ENCODE results near the gene CD2BP2.

DNA sequence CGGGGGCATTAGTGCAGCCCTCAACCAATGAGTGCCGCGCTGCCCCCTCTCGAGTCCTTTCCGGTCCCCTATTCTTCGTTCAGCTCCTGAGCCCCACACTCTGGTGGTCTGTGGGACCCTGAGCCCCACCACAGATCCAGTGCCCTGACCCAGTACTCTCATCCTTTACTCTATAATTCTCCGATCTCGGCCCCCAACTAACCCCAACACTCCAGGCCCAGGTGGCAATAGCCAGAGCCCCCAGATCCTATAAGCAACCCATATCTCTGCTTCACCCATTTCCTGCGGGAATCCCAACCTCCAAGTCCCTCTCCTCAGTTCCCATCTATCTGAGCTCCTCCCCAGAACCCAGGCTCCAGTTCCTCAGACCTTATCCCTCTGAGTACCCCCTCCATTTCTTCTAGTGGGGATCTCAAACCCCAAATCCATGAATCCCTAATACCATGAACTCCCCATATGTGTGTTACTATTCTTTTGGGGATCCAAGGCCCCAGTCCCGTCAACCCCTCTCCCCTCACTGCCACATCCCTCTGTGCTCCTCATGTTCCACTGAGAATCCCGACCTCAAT is 16.2 kb upstream of the CD2BP2 start:
- TF ChIP-seq, protein P1, sequence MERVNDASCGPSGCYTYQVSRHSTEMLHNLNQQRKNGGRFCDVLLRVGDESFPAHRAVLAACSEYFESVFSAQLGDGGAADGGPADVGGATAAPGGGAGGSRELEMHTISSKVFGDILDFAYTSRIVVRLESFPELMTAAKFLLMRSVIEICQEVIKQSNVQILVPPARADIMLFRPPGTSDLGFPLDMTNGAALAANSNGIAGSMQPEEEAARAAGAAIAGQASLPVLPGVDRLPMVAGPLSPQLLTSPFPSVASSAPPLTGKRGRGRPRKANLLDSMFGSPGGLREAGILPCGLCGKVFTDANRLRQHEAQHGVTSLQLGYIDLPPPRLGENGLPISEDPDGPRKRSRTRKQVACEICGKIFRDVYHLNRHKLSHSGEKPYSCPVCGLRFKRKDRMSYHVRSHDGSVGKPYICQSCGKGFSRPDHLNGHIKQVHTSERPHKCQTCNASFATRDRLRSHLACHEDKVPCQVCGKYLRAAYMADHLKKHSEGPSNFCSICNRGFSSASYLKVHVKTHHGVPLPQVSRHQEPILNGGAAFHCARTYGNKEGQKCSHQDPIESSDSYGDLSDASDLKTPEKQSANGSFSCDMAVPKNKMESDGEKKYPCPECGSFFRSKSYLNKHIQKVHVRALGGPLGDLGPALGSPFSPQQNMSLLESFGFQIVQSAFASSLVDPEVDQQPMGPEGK (CRISPR knock-in tag; IDR thresholded peaks at IDR 0.05; ENCODE audit: borderline replicate concordance) = no peak
- TF ChIP-seq, protein P2, sequence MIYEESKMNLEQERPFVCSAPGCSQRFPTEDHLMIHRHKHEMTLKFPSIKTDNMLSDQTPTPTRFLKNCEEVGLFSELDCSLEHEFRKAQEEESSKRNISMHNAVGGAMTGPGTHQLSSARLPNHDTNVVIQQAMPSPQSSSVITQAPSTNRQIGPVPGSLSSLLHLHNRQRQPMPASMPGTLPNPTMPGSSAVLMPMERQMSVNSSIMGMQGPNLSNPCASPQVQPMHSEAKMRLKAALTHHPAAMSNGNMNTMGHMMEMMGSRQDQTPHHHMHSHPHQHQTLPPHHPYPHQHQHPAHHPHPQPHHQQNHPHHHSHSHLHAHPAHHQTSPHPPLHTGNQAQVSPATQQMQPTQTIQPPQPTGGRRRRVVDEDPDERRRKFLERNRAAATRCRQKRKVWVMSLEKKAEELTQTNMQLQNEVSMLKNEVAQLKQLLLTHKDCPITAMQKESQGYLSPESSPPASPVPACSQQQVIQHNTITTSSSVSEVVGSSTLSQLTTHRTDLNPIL (CRISPR knock-in tag; IDR thresholded peaks at IDR 0.05; ENCODE audit: low read depth) = no peak
- TF ChIP-seq SNAI2 (CRISPR knock-in tag; IDR thresholded peaks at IDR 0.05) (no peak), ZC3H10 (CRISPR knock-in tag; IDR thresholded peaks at IDR 0.05) (no peak), CSDC2 (CRISPR knock-in tag; IDR thresholded peaks at IDR 0.05) (no peak), ZFP3 (CRISPR knock-in tag; IDR thresholded peaks at IDR 0.05) (no peak), RARB (CRISPR knock-in tag; IDR thresholded peaks at IDR 0.05) (no peak), ISL1 (CRISPR knock-in tag; IDR thresholded peaks at IDR 0.05) (no peak), ZNF70 (CRISPR knock-in tag; IDR thresholded peaks at IDR 0.05) (no peak), BACH2 (CRISPR knock-in tag; IDR thresholded peaks at IDR 0.05; ENCODE audit: borderline replicate concordance) (no peak), ZFP30 (CRISPR knock-in tag; IDR thresholded peaks at IDR 0.05) (no peak), ZNF8 (CRISPR knock-in tag; IDR thresholded peaks at IDR 0.05) (no peak), GLIS3 (CRISPR knock-in tag; IDR thresholded peaks at IDR 0.05) (no peak), TCF4 (CRISPR knock-in tag; IDR thresholded peaks at IDR 0.05; ENCODE audit: borderline replicate concordance) (no peak)
